GM12878 (cell line): ENCODE results near the gene LRRC3. TPM values are rescaled to one million over a fixed set of nuclear protein-coding genes. Genes with fewer than 3 reads are reported as not detected.

Experiments used
- ATAC-seq: fragments of 200-7000 bp; cut with Tn5 transposase; 3 replicates; pipeline ENCODE4 v1.9.1; 2020; ENCODE audit warnings: mild to moderate bottlenecking, moderate library complexity
- BruUV-seq: library from RNA; stranded (reverse); fragments of 400-500 nt; replicated peaks from 2 replicates; lab custom pipeline; 2021; lab: Mats Ljungman, UMichigan
- CTCF ChIA-PET: fragments of 300-600 bp; sonication (Branson Sonifier 250); formaldehyde crosslinking; extraction: SDS; loops from one replicate; lab custom pipeline; 2021; ENCODE audit warnings: inconsistent platforms; lab: Yijun Ruan, JAX
- POLR2A ChIA-PET: fragments of 350-600 bp; formaldehyde crosslinking; extraction: SDS; loops from one replicate; lab custom pipeline; 2021; ENCODE audit warnings: inconsistent platforms; lab: Charles Lee
- RAD21 ChIA-PET: fragments of 300-600 bp; sonication (Branson Sonifier 250); formaldehyde crosslinking; loops from one replicate; lab custom pipeline; 2023; ENCODE audit warnings: antibody characterized with exemption; ENCODE audit not compliant: unreplicated experiment; lab: Charles Lee
- SMC1A ChIA-PET: fragments of 300-600 bp; sonication (Branson Sonifier 250); formaldehyde crosslinking; loops from one replicate; lab custom pipeline; 2023; ENCODE audit not compliant: unreplicated experiment, uncharacterized antibody; lab: Charles Lee
- DNase-seq: peaks from one replicate; pipeline ENCODE4 v3.0.0-alpha.2; 2011; ENCODE audit warnings: low read depth, low spot score
- FAIRE-seq: peaks from 3 replicates; lab custom pipeline; 2011; peaks lifted over from hg19 to GRCh38; lab: Jason Lieb, UNC
- H2AFZ ChIP-seq: 2 replicates; pipeline ENCODE4 v1.6.0; 2011; ENCODE audit warnings: low read depth, low read length, control low read depth; ENCODE audit not compliant: control insufficient read depth
- H3K27ac ChIP-seq: 2 replicates; pipeline ENCODE4 v1.5.1; 2011; ENCODE audit warnings: control low read depth; ENCODE audit not compliant: control insufficient read depth, insufficient read depth
- H3K27me3 ChIP-seq, 2 experiments: replicated peaks in 1 of 2; 2 replicates each; pipeline versions ENCODE4 v1.6.0 to v1.6.1; 2011; ENCODE audit warnings: low read length in 1 of 2; ENCODE audit not compliant: control insufficient read depth in 2 of 2, insufficient read depth in 2 of 2
- H3K36me3 ChIP-seq, 2 experiments: 2 replicates each; pipeline ENCODE4 v1.5.1; 2011; ENCODE audit warnings: low read length in 1 of 2; ENCODE audit not compliant: control insufficient read depth in 2 of 2, insufficient read depth in 2 of 2
- H3K4me1 ChIP-seq: 2 replicates; pipeline ENCODE4 v1.6.1; 2011; ENCODE audit warnings: mild to moderate bottlenecking, low read length, moderate library complexity, mixed read lengths; ENCODE audit not compliant: control insufficient read depth, insufficient read depth
- H3K4me2 ChIP-seq: 2 replicates; pipeline ENCODE4 v1.6.0; 2011; ENCODE audit warnings: control low read depth; ENCODE audit not compliant: control insufficient read depth, insufficient read depth
- H3K4me3 ChIP-seq: fragments of 200-600 bp; sonication (generic); 2 replicates; pipeline ENCODE4 v1.5.1; 2016
- H3K79me2 ChIP-seq: 2 replicates; pipeline ENCODE4 v1.6.0; 2011; ENCODE audit warnings: low read length; ENCODE audit not compliant: control insufficient read depth, insufficient read depth
- H3K9ac ChIP-seq: 2 replicates; pipeline ENCODE4 v1.8.0; 2011; ENCODE audit warnings: low read length, control low read depth, mixed read lengths; ENCODE audit not compliant: control insufficient read depth, insufficient read depth
- H3K9me3 ChIP-seq: replicated peaks from 3 replicates; pipeline ENCODE4 v1.5.1; 2011; ENCODE audit warnings: mild to moderate bottlenecking, low read length; ENCODE audit not compliant: control insufficient read depth, insufficient read depth
- H4K20me1 ChIP-seq: 2 replicates; pipeline ENCODE4 v1.6.0; 2011; ENCODE audit not compliant: control insufficient read depth, insufficient read depth
- CBX5 ChIP-seq: sonication (generic); IDR thresholded peaks from 2 replicates; pipeline ENCODE4 v1.6.1; 2016; ENCODE audit warnings: low read depth, moderate library complexity, mild to moderate bottlenecking, inconsistent platforms
- CEBPZ ChIP-seq: fragments of 150-350 bp; IDR thresholded peaks from 2 replicates; pipeline ENCODE4 v1.6.1; 2016; ENCODE audit warnings: low read depth, low read length
- CTCF ChIP-seq, 3 experiments: IDR thresholded peaks in 2 of 3; conservative IDR thresholded peaks in 1 of 3; 2 replicates each; pipeline ENCODE4 v1.5.1; 2011; ENCODE audit warnings: low read depth in 3 of 3, low read length in 3 of 3, mild to moderate bottlenecking in 3 of 3, control low read depth in 2 of 3, moderate library complexity in 2 of 3, inconsistent platforms in 1 of 3, mixed read lengths in 1 of 3; ENCODE audit not compliant: control insufficient read depth in 2 of 3, insufficient read depth in 1 of 3; ENCODE audit errors: extremely low read depth in 1 of 3
- CUX1 ChIP-seq: IDR thresholded peaks from 2 replicates; pipeline ENCODE4 v1.6.1; 2012; ENCODE audit warnings: improper control_type of control experiment, low read depth, low read length; ENCODE audit not compliant: insufficient replicate concordance
- FOS ChIP-seq: IDR thresholded peaks from 3 replicates; pipeline ENCODE4 v1.6.1; 2011; ENCODE audit warnings: borderline replicate concordance; ENCODE audit not compliant: insufficient read length; ENCODE audit errors: extremely low read depth
- NR2C1 ChIP-seq: fragments of 450-650 bp; IDR thresholded peaks from 2 replicates; pipeline ENCODE4 v1.6.1; 2017; ENCODE audit warnings: antibody characterized with exemption, mild to moderate bottlenecking, moderate library complexity
- RB1 ChIP-seq: fragments of 450-650 bp; formaldehyde crosslinking; IDR thresholded peaks from 2 replicates; pipeline ENCODE4 v1.6.1; 2017; ENCODE audit warnings: mild to moderate bottlenecking, borderline replicate concordance
- RCOR1 ChIP-seq: conservative IDR thresholded peaks from 2 replicates; pipeline ENCODE4 v1.6.1; 2012; ENCODE audit warnings: low read depth, low read length, improper control_type of control experiment
- SIN3A ChIP-seq: IDR thresholded peaks from 2 replicates; pipeline ENCODE4 v1.6.1; 2012; ENCODE audit warnings: low read depth, low read length, improper control_type of control experiment
- SP1 ChIP-seq: IDR thresholded peaks from one replicate; pipeline ENCODE4 v1.6.1; 2011; ENCODE audit warnings: low read depth, low read length
- TAF1 ChIP-seq: IDR thresholded peaks from 2 replicates; pipeline ENCODE4 v1.6.1; 2011; ENCODE audit warnings: mild to moderate bottlenecking, low read depth, low read length, borderline replicate concordance
- ZNF207 ChIP-seq: fragments of 450-650 bp; IDR thresholded peaks from 2 replicates; pipeline ENCODE4 v1.6.1; 2014; ENCODE audit warnings: antibody characterized with exemption, mild to moderate bottlenecking, borderline replicate concordance
- ZNF24 ChIP-seq: fragments of 450-650 bp; IDR thresholded peaks from 2 replicates; pipeline ENCODE4 v1.6.1; 2017; ENCODE audit warnings: antibody characterized with exemption, mild to moderate bottlenecking
- ZNF274 ChIP-seq: IDR thresholded peaks from one replicate; pipeline ENCODE4 v1.8.0; 2011; ENCODE audit not compliant: insufficient read length, insufficient read depth
- ZZZ3 ChIP-seq: IDR thresholded peaks from 2 replicates; pipeline ENCODE4 v1.6.1; 2011; ENCODE audit warnings: low read depth; ENCODE audit not compliant: control insufficient read depth, insufficient read length
- WGBS: methylation state at CpG from one replicate; pipeline ENCODE4 v1.1.6; 2016; ENCODE audit warnings: low lambda C conversion rate; ENCODE audit not compliant: insufficient replicate concordance, insufficient coverage; ENCODE audit errors: missing lambda C conversion rate; 5-methylcytosine and 5-hydroxymethylcytosine counted together
- in situ Hi-C: fragments of 300-500 bp; cut with MboI; formaldehyde crosslinking; loops from 9 replicates; pipeline ENCODE4 v1.14.3; 2018; ENCODE audit warnings: mixed read lengths
- intact Hi-C: fragments of 100-400 bp; cut with micrococcal nuclease; formaldehyde crosslinking; loops from one replicate; pipeline ENCODE4 v1.14.2; 2022; ENCODE audit not compliant: unreplicated experiment
- polyA plus RNA-seq, 11 experiments: library from polyadenylated mRNA; depleted of rRNA in 4 of 11; unstranded in 6 of 11; stranded (reverse) in 5 of 11; fragments of >200 nt; fragmentation: Nextera tagmentation in 4 of 11; fragmentation: Illumina TruSeq in 1 of 11; extraction: Ambion mirVana in 4 of 11; extraction: Trizol in 1 of 11; gene quantifications; 1 replicate in 1 of 11; 2 replicates in 10 of 11; pipeline versions ENCODE4 v1.2.1 to v1.2.3, GENCODE V29; 2011 to 2016; ENCODE audit warnings: inconsistent platforms in 2 of 11, missing spikeins in 2 of 11, low read depth in 1 of 11
- total RNA-seq, 4 experiments: library from RNA; depleted of rRNA in 3 of 4; stranded (reverse); fragments of >200 nt in 3 of 4; fragmentation: Illumina TruSeq in 1 of 4; extraction: Trizol in 1 of 4; gene quantifications; 2 replicates each; pipeline versions ENCODE4 v1.2.1 to v1.2.3, GENCODE V29; 2013 to 2021

The LRRC3 gene
- total and polyA plus RNA-seq, 10 of the 15 experiments (the other 5 are each of a cell fraction or from before 2014, with no cell fraction given), result 0.02 to 0.31 (median 0.09) TPM; not detected in 1

GRCh38 chr21:44485796-44486195 lies 30.5 kb downstream of the LRRC3 start:
- no peaks in the 10 kb centered on the region for H3K4me1 ChIP-seq
- H3K4me2 ChIP-seq, result no peak overlapping the region
- ChIA-PET SMC1A (no interaction called here), RAD21 (no interaction called here), POLR2A (no interaction called here), CTCF (no interaction called here)
- H3K4me3 ChIP-seq, result no peak overlapping the region
- no TSS peak for BruUV-seq
- DNase-seq (no peak), FAIRE-seq (no peak), ATAC-seq (no peak)
- no peak overlapping the region for H3K9ac ChIP-seq
- H3K27me3 ChIP-seq, result no peaks in the 10 kb centered on the region
- in situ Hi-C loops, result no loop called here
- 60% methylated on average over 10 of the region's 10 CpGs for WGBS
- H2AFZ ChIP-seq, result no peak overlapping the region
- H3K9me3 ChIP-seq, result no peaks in the 10 kb centered on the region; the same call in 2 of the 3 replicates
- no peaks in the 10 kb centered on the region for H4K20me1 ChIP-seq
- H3K36me3 ChIP-seq, result no peaks in the 10 kb centered on the region
- no peak overlapping the region for H3K27ac ChIP-seq
- intact Hi-C loops, result no loop called here
- no peaks in the 10 kb centered on the region for H3K79me2 ChIP-seq
- TF ChIP-seq SIN3A (no peak), ZNF274 (no peak), RB1 (no peak), TAF1 (no peak), SP1 (no peak), CBX5 (no peak), ZZZ3 (no peak), CTCF (IDR thresholded peaks at IDR 0.05 in 2 of 3, conservative IDR thresholded peaks at IDR 0.05 in 1 of 3; ENCODE audit: control insufficient read depth in 2 of 3, extremely low read depth in 1 of 3, insufficient read depth in 1 of 3, low read depth in 3 of 3, low read length in 3 of 3) (no peak), FOS (no peak), RCOR1 (no peak), CUX1 (no peak), NR2C1 (no peak), ZNF24 (no peak), ZNF207 (no peak), CEBPZ (no peak)
